ENCODE measurements around the gene NCOA6.
A peak's percentile ranks its signal among the peaks of the same experiment; 100 is the strongest.
"Not testable (repeated sequence)": the region's sequence is repeated elsewhere in the genome, so short reads cannot be mapped to it uniquely, and the experiment has no call there.

The NCOA6 gene

DNA sequence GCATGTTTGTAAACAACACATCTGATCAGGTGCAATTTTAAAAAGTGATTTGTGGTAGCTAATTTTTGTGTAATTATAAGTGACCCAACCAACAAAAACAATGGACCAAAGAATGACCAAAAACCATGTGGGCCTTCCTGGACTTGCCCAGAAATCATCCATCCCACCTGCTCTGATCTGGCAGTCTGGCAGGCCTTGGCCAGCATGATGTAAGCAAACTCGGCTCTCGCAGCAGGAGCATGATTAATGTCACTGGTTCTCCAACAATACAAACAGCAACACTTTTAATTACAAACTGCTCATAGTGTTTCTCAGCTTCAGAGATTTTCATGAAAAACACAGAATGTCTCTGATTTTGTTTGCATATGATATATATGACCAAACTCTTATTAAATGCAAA, 105.2 kb downstream of the NCOA6 start:
- no peak for DNase-seq (ENCODE audit: low spot score)
- TF ChIP-seq, protein P1, sequence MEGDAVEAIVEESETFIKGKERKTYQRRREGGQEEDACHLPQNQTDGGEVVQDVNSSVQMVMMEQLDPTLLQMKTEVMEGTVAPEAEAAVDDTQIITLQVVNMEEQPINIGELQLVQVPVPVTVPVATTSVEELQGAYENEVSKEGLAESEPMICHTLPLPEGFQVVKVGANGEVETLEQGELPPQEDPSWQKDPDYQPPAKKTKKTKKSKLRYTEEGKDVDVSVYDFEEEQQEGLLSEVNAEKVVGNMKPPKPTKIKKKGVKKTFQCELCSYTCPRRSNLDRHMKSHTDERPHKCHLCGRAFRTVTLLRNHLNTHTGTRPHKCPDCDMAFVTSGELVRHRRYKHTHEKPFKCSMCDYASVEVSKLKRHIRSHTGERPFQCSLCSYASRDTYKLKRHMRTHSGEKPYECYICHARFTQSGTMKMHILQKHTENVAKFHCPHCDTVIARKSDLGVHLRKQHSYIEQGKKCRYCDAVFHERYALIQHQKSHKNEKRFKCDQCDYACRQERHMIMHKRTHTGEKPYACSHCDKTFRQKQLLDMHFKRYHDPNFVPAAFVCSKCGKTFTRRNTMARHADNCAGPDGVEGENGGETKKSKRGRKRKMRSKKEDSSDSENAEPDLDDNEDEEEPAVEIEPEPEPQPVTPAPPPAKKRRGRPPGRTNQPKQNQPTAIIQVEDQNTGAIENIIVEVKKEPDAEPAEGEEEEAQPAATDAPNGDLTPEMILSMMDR (IDR thresholded peaks at IDR 0.05; ENCODE audit: extremely low read depth, missing control alignments), result no peak

DNA sequence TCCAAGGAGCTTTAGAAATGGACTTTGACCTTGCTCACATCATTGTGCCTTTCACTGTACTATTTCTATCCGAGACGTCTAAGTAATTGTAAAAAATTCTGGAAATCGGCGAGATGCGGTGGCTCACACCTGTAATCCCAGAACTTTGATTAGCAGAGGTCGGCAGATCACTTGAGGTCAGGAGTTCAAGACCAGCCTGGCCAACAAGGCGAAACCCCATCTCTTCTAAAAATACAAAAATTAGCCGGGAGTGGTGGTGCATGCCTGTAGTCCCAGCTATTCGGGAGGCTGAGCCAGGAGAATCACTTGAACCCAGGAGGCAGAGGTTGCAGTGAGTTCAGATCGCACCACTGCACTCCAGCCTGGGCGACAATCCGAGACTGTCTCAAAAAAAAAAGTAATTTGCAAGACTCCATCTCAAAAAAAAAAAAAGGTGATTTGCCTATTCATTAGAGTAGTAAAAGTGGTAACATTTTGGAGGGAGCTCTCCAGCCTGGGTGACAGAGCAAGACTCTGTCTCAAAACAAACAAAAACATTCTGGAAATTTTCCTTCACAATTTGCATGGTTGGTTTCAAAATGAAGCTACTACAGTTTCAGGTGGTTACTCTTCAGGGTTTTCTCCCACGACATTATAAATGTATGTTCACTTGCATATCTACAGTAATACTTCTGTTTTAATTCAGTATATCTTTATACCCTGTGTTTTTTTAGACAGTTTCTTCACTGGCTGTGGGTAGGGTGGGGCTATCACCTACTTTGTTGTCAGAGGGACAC, 106.0 kb downstream of the NCOA6 start:
- DNase-seq (ENCODE audit: low spot score), result peak; percentile 75

DNA sequence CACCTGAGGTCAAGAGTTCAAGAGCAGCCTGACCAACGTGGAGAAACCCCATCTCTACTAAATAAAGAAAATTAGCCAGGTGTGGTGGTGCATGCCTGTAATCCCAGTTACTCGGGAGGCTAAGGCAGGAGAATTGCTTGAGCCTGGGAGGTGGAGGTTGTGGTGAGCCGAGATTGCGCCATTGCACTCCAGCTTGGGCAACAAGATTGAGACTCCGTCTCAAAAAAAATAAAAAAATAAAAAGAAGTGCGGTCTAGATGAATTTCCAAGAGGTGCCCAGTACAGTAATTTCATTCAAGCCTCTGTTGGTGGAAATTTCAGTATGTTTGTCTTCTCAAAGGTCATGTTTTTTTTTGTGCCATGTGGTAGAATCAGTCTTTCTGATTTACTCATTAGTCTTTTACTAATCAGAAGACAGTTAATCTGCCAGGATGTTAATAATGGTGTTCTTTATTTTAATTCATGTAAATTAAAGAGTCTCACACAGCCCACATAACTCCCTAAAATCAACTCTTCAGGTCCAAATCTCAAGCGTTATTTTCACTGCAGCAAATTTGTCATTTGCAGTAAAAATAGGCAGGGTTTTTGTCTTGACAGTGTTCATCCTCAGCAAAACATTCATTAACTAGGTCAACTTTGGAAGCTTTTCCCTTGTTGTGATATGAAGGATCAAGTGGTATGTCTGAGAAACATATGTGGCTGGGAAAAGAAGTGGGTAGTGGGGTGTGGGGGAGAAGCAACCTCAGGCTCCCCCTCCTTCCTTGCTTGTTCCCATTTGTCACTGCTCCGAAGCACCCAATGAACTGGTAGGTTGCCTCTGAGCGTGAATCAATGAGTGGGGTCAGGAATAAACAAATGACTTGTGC, 108.0 kb downstream of the NCOA6 start:
- TF ChIP-seq, protein P1 (IDR thresholded peaks at IDR 0.05; ENCODE audit: extremely low read depth, missing control alignments), result no peak
- DNase-seq (ENCODE audit: low spot score), result no peak

DNA sequence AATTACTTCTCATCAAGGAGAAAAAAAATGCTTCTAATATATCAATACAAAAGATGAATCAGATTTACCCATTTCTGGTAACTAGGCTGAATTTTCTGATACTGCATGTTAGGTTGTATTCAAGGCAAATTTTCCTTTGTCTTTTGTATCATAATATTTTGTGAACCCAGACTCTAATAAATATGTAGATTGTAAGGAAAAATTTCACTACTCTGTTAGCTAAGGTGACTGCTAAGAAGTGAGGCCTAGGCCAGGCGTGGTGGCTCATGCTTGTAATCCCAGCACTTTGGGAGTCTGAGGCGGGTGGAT, 108.6 kb downstream of the NCOA6 start:
- TF ChIP-seq, protein P1 (IDR thresholded peaks at IDR 0.05; ENCODE audit: extremely low read depth, missing control alignments), result no peak
- DNase-seq (ENCODE audit: low spot score), result no peak

DNA sequence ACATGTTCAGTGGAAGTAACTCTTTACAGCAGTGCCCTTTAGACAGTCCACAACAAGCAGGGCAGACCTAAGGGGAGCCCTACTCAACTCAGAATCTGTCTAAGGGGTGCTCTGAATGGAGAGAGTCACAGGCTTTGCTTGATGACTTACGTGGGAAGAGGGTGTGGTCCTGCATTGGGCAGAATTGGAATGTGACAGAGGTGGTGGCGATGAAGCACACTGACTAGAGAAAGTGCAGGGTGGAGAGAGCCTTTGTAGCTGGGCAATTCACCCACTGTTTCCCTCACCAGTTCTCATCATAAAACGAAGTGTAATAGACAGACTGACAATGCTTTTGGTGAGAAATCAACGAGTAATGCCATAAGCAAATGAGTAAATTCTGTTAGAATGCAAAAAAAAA, 110.1 kb downstream of the NCOA6 start:
- TF ChIP-seq, protein P1 (IDR thresholded peaks at IDR 0.05; ENCODE audit: extremely low read depth, missing control alignments), result no peak
- DNase-seq (ENCODE audit: low spot score), result no peak

DNA sequence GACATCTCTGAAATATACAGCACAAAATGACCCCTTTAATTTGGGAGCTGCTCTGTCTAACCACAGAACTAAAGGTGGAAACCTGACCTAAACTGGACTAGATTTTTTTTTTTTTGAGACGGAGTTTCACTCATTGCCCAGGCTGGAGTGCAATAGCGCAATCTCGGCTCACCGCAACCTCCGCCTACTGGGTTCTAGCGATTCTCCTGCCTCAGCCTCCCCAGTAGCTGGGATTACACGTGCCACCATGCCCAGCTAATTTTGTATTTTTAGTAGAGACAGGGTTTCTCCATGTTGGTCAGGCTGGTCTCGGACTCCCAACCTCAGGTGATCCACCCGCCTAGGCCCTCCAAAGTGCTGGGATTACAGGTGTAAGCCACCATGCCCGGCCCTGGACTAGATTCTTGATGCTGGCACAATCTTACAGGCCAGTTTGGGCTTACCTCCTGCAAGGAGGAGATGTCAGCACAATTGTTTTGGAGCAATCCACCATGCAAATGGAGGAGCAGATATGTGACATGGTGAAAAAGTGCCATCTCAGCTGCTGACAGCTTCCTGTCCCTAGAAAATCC, 111.4 kb downstream of the NCOA6 start:
- not testable (repeated sequence) for DNase-seq (ENCODE audit: low spot score)

DNA sequence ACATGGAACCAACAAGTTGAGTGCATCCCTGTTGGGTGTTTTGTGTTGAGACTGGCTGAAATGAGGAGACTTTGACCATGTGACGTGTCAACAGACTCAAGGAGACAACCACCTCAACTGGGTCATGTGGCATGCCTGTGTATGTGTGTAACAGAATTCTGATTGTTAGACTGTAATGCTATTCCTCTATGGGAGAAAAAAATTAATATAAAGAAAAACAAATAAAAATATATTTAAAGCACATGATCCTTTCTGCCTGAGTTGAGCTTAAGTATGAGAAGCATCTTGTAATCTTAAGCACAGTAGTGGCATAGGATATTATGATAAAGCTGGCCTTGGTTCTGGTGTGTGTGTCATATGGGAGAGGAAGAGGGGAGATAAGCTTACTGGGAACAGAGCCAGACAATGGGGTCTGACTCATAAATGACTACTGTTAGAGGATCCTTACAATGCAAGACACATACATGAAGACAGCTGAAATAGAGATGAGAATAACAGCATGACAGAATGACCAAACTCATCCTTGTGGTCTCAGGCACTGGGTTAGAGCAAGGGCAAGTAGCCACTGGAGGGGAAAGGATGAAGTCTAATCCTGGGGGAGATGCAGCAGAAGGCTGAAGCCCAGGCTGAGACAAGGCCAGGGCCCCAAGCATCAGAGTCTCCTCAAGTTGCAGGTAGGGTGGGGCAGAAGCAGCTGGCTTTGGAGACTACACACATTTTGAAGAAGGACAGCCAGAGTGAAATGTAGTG, 112.1 kb downstream of the NCOA6 start:
- TF ChIP-seq, protein P1 (IDR thresholded peaks at IDR 0.05; ENCODE audit: extremely low read depth, missing control alignments), result no peak
- no peak for DNase-seq (ENCODE audit: low spot score)
